ENCODE results near the gene FOXN4.

- TF ChIP-seq CTCF (IDR thresholded peaks at IDR 0.05) (no peak), POLR2A (IDR thresholded peaks at IDR 0.05) (no peak)
These were observed 44.0 kb downstream of the FOXN4 start for GRCh38 chr12:109264943-109265650.
